ENCODE measurements around the gene XIRP2.
"Not testable (repeated sequence)": the region's sequence is repeated elsewhere in the genome, so short reads cannot be mapped to it uniquely, and the experiment has no call there.

XIRP2 gene

GRCh38 chr2:166944909-166945308, 56.6 kb downstream of the XIRP2 start:
- no peak for DNase-seq

GRCh38 chr2:166957686-166958085, 69.4 kb downstream of the XIRP2 start:
- DNase-seq = no peak

DNA sequence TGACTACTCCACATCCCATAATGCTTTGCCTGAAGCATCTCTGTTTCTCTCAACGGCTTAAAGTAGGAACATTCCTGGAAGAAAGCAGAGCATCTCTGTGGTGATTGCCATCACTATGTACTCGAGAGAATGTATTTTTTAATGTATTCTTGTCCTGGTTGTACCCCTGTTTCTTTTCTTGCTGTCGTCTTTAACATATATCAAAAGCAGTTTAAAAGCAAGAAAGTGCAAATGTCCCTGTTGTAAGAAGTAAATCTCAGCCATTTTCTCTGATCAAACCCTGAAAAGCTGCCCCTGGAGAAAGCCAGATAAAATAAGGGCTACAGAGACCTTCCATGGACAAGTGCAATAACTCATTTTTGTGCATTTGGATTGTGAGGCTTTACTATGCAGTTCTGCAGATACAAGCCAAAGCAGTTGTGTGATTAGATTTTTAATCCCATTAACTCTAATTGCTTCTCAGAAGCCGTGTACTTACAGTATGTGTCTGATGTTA, 70.8 kb downstream of the XIRP2 start:
- peak; percentile 3 for DNase-seq

GRCh38 chr2:166959556-166959955, 71.3 kb downstream of the XIRP2 start:
- no peak for DNase-seq

DNA sequence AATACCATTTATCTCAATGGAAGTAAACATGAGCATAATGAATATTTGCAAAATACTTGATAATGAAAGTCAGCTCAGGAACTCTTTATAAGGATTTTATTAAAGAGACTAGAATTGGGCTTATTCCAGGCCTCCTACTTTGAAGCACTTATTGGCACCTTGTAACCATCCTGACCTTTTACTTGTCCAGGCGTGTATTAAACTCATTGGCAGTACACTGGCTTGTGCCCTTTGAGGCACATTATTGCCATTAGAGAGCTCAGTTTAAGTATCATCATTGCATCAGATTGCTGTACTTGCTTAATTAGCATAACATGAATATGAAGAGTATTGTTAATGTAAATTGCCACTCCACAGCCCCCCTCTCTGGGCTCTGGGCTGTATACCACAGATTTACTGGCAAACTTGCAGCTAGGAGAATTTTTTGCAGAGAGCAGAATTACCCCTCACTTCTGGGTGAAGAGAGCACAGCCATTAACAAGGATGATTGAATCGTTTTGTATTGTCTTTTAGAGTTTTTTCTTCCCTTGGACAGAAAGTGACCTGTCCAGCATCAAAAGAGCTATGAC, 72.5 kb downstream of the XIRP2 start:
- no peak for DNase-seq

GRCh38 chr2:166961933-166962332, 73.7 kb downstream of the XIRP2 start:
- DNase-seq = no peak

DNA sequence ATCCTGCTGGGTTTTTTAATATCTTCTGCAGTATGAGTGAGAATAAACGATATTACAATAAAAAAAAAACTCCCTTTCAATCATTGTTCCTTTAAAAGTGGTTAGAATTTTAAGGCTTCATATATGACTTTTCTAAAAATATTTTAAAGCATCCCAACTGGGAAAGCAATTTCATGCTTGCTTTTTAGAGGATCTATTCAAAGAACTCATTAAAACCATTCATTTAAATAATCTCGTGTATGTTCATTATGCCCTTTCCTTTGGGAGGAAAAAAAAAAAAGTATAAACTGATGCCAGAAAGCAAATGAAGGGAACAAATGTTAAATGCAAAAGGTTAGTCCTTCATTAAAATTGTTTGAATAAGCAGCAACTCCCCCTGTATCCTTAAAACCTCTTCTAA, 81.2 kb downstream of the XIRP2 start:
- DNase-seq = no peak

DNA sequence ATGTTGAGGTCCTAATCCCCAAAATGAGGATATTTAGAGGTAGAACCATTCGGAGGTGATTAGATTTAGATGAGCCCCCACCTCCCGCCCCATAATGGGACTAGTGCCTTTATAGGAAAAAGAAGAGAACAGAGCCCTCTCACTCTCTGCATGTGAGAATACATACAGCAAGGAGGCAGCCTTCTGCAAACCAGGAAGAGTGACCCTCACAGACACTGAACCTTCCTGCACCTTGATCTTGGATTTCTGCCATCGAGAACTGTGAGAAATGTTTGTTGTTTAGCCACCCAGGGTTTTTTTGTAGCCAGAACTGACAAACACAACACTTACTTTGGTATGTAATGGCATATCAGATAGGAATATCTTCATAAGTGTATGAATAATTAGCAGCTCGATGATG, 83.7 kb downstream of the XIRP2 start:
- DNase-seq = no peak

DNA sequence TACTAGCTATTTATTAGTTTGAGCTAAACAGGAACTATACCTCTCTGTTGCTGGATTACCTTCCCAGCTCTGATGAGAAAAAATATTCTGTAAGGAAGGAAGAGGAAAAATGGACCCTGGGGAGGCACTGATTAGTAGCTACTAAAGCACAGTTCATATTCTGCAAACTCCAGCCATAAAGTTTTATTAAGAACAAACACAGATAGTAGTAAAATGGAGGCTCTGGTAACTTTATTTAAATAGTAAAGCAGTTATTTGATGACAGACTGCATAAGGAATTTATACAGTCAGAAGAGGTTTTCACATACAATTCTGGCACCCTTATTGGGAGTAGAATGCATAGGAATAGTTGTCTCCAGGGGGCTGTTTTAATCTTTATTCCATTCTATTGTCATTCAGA, 84.1 kb downstream of the XIRP2 start:
- no peak for DNase-seq

DNA sequence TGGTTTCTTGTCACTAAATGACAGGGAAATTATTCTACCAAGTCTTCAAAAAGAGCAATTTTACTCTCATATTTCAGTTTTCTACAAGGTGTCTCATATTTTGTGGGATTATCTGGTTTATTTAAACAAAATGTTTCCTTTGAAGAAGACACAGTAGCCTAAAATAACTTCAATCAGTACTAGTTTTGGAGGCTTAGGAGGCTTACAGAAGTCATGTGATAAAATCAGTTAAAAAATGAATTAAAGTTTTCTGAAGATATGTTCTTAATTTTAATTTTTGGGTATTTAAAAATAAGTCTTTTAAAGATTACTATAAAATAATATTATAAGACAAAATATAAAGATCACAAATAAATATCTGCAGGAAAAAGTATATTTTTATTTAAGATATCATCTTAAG, 95.9 kb downstream of the XIRP2 start:
- no peak for DNase-seq

DNA sequence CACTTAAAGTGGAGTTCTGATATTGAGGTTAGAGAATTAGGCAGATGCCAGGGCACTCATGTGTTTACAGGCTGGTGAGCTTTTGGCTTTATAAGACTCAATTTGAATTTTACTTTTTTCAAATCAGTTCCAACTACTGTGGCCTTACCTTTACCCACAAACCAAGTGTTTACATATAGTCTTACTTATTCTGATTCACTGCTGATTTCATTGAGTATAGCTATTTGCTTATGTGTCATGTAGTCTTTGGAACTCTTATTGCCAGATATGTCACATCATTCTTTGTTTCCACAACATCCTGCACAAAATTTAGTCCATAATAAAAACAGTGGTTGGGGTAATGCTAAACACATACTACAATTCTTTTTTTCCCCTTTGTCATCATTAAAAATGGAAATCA, 96.5 kb downstream of the XIRP2 start:
- no peak for DNase-seq

- DNase-seq = no peak
Observed at GRCh38 chr2:166994588-166995336, 106.5 kb downstream of the XIRP2 start.

DNA sequence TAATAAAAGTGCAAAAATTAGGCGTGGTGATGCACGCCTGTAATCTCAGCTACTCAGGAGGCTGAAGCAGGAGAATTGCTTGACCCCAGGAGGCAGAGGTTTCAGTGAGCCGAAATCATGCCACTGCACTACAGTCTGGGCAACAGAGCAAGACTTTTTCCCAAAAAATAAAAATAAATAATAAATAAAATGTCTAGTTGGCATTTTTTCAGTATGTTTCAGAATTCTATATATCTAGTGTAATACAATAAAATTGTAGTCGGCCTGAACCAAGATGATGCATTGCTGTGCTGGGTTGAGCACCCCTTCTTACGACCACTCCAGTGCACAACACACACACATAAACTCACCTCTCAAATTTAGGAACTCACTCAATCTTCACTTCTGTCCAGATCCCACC, 108.2 kb downstream of the XIRP2 start:
- no peak for DNase-seq

GRCh38 chr2:167001165-167001564, 112.9 kb downstream of the XIRP2 start:
- no peak for DNase-seq

DNA sequence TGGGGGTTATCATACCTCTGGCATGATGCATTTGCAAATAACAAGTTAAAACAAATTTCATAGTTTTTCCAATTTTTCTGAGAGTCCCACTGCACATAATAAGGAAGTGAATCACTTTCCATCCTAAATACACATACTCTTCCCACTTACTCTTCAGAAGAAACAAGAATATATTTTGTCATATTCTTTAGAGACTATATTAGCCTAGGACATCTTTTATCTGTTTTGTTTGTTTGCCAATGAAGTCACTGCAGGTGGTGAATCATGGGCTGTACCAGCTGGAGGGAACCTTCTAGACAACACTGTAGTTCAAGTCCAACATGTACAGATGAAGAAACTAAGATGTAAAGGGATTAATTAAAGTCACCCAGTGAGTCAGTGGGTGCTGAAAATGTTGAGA, 116.8 kb downstream of the XIRP2 start:
- no peak for DNase-seq

DNA sequence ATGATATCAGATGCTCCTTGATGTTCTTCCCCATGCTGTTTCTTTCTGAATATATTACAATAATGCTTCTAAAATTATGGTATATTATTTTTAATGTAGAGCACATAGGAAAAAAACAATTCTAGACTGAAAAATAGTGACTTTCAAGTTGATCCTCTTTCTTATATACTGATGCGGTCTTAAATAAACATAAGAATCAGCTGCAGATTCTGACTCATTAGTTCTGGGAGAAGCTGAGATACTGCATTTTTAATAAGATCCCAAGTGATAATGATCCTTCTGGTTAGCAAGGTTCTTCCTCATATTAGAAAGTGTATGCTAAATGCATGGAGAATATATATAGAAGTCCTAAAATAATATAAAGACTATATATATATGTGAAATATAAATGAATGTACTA, 124.9 kb downstream of the XIRP2 start:
- no peak for DNase-seq

DNA sequence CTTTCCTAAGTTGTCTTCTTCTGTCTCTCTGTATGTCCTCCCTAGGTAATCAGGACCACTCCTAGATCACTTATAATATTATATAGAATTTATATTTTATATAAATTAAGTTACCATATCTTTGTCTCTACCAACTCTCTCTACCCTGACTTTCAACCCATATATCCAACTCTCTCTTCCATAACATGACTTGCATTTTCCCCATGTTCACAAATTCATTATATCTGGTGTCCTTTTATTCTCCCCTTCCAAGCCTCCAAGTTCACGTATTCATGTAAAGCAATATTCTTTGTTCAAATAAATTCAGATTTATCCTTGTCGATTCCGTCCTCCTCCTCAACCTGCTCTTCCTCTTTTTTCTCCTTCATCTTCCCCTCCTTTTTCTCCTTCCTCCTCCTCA, 127.5 kb downstream of the XIRP2 start:
- no peak for DNase-seq

DNA sequence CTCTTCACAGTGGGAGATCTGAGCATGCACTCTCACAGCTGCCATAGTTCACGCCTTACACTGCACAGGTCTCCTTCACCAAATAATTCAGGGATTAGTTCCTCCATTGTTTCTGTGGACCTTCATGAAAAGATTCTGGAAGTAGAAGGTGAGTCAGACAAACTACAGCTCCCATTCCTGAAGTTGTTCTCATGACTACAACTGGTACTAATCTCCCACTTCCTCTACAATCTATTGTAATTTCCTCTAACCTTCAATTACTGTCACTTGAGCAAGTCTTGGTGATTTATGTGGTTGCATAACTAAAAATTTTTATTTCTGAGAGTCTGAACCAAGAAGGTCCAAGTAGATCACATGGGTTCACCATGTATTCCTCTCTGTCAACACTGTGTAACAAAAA, 128.7 kb downstream of the XIRP2 start:
- no peak for DNase-seq

DNA sequence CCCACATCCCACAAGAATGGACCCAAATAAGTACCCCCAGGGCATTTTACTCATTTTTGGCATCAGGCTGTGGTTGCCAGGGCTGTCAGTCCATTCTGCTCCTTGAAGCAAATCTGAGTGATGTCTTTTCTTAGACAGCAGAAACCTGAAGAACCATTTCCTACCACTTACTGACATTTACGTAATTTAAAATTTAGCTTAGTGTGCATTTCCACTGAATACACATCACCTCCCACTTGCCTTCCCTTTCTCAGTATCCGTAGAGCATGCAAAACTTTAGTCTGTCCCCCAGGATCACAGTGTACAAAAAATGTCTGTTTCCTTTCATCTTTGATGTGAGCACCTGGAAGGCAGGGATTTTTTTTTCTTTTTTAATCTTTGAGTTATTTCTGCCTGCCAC, 130.3 kb downstream of the XIRP2 start:
- DNase-seq = no peak

DNA sequence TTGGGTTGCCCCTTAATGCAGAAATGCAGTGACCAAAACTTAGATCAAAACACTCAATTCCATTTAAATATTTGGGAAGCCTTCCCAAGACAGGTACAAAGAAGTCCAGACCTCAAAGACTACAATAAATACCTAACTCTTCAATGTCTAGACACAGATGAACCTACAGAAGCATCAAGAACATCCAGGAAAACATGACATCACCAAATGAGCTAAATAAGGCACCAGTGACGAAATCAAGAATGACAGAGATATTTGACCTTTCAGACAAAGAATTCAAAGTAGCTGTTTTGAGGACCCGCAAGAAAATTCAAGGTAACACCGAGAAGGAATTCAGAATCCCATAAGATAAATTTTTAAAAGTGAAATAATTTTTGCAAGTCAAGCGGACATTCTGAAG, 140.2 kb downstream of the XIRP2 start:
- no peak for DNase-seq

GRCh38 chr2:167034976-167035375, 146.7 kb downstream of the XIRP2 start:
- not testable (repeated sequence) for DNase-seq

- no peak for DNase-seq
Observed at GRCh38 chr2:167048829-167049228, 160.5 kb downstream of the XIRP2 start.

- DNase-seq = no peak
Observed at GRCh38 chr2:167049659-167050058, 161.4 kb downstream of the XIRP2 start.

DNA sequence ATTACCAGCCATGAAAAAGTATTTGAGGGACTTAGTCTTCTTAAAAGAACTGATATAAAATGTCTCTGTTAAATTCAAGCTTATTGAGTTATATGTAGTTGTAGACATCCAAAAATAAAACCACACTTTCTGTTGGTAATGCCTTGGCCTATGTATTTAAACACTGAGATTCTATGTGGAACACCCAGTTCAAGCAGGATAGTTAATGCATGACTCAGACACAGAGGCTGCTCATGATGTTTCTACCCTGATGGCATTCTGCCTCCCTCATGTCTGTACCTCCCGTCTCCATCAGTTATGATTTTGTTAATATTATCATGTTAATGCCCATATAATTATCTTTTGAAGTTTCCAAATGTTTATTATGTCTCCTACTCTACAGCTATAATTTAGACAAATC, 164.5 kb downstream of the XIRP2 start:
- DNase-seq = no peak

DNA sequence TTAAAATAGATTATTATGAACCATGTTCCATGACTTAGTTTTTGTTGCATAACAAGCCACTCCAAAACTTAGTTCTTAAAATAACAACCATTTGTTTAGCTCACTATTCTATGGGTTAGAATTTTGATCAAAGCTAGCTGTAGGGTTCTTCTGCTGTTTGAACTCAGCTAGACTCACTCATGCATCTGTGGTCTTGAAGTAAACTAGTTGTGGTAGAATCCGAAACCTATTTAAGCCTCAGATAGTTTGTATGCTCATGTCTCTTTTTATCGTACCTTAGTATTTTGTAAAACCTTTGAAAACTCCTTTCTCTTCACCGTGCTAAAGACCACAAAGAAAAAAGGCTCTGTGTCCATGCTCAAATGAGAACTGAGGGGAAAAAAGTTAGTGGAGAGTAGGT, 166.6 kb downstream of the XIRP2 start:
- DNase-seq = no peak
